T-helper 1 cell treated with Interleukin-12 subunit alpha and Interleukin-12 subunit beta and Interleukin-4 antibody, amounts not matched to agents 30 ng/mL and 1 ng/mL, for 36 hours (primary cell): ENCODE results near the gene TRAK1. TPM values are rescaled to one million over a fixed set of nuclear protein-coding genes. Genes with fewer than 3 reads are reported as not detected.

Experiments used
- intact Hi-C: fragments of 100-400 bp; cut with micrococcal nuclease; formaldehyde crosslinking; loops from one replicate; pipeline ENCODE4 v1.15.1; 2024
- total RNA-seq: library from RNA; stranded (reverse); gene quantifications from 2 replicates; pipeline ENCODE4 v1.2.3, GENCODE V29; 2022

TRAK1 gene
- total RNA-seq, 1 donor from 2014 or later: 22.2 TPM

DNA sequence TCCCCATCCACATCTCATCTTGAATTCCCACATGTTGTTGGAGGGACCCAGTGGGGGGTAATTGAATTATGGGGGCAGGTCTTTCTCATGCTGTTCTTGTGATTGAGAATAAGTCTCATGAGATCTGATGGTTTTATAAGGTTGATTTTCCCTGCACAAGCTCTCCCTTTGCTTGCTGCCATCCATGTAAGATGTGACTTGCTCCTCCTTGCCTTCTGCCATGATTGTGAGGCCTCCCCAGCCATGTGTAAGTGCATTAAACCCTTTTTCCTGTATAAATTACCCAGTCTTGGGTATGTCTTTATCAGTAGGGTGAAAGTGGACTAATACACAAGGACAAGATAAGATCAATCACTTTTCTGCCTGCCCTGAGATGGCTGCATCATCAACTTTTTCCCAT lies 180.6 kb downstream of the TRAK1 start:
- intact Hi-C loops: no loop called here

DNA sequence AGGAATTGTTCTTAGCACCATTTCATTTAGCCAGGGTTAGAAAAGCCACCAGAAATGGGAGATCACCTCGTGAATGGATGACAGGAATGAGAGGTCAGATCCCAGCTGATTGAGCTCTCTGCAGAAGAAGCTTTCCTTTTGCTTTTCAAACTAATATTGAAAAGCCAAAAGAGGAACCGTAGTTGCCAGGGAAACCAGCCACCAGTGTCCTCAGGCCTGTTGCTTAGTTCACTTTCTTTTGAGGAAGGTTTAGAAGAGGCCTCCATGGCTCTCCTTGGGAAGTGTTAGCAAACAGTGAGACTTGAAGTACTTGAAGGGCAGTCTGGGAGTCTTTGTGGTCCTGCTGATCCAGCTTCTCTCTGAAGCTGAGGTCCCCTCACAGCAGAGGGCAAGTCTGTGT lies 182.2 kb downstream of the TRAK1 start:
- intact Hi-C loops: no loop called here

DNA sequence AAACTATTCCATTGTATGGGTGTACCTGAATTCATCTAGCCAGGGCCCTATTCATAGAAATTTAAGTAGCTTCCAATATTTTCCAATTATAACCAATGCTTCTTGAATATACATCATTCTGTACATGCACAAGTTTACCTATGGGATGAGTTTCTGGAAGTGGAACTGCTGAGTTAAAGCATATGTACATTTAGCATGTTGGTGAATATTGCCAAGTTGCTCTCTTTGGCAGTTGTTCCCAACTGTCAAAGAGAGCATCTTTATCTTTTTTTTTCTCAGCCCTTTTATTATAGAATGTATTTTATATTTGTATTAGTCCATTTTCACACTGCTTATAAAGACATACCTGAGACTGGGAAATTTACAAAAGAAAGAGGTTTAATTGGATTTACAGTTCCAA lies 183.1 kb downstream of the TRAK1 start:
- intact Hi-C loops: no loop called here

DNA sequence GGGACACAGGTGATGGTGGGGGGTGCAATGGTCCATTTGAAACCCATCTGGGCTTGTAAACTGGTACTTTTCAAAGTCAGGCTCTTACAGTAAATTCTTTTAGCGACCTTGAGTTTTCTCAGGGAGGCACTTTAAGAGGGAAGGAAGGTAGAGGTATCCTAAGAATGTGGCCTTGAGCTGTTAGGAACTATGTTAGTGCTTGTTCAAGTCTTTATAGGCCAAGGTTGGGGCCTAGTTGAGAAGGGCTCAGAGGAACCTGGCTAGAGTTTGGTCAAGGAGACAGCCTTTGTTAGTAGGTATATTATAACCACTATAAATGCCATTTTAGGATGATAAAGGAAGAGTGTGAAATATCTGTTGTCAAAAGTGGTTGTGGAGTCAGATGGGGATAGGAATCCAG lies 184.1 kb downstream of the TRAK1 start:
- intact Hi-C loops: no loop called here

Other genes starting within 250 kb of the TRAK1 start
- 9.9 and 10.3 TPM in 2 replicates for gene ULK4, start 129.3 kb upstream of the TRAK1 start, total RNA-seq
- not detected in 2 replicates for gene CCK, start 174.8 kb downstream of the TRAK1 start, total RNA-seq